Ascending aorta (tissue), 2 donors: ENCODE measurements around the gene FOXL3. TPM values are rescaled to one million over a fixed set of nuclear protein-coding genes. Genes with fewer than 3 reads are reported as not detected.

ENCODE experiments used
- DNase-seq, 2 donors: peaks; one replicate each; pipeline ENCODE4 v3.0.0-alpha.2; 2019; ENCODE audit warnings: low spot score in 2 of 2
- H3K27ac ChIP-seq, 2 donors: fragments of 200-600 bp; sonication (generic); one replicate each; pipeline ENCODE4 v1.5.1; 2016 to 2017; ENCODE audit warnings: mild to moderate bottlenecking in 1 of 2
- H3K27me3 ChIP-seq: fragments of 200-600 bp; sonication (generic); one replicate; pipeline ENCODE4 v1.5.1; 2017
- H3K36me3 ChIP-seq, 2 donors: fragments of 200-600 bp; sonication (generic); one replicate each; pipeline ENCODE4 v1.5.1; 2016
- H3K4me1 ChIP-seq, 2 donors: fragments of 200-600 bp; sonication (generic); one replicate each; pipeline ENCODE4 v1.5.1; 2016 to 2017; ENCODE audit warnings: mild to moderate bottlenecking in 1 of 2
- H3K4me3 ChIP-seq, 2 donors: fragments of 200-600 bp; sonication (generic); one replicate each; pipeline ENCODE4 v1.5.1; 2016 to 2017; ENCODE audit warnings: mild to moderate bottlenecking in 1 of 2
- H3K9me3 ChIP-seq, 2 donors: fragments of 200-600 bp; sonication (generic); one replicate each; pipeline ENCODE4 v1.5.1; 2016
- CTCF ChIP-seq, 3 experiments: fragments of 200-600 bp in 2 of 3; fragments of 450-650 bp in 1 of 3; sonication (generic) in 2 of 3; IDR thresholded peaks; one replicate each; pipeline ENCODE4 v1.5.1; 2016 to 2019; ENCODE audit warnings: antibody characterized with exemption in 3 of 3, mild to moderate bottlenecking in 1 of 3, moderate library complexity in 1 of 3
- intact Hi-C: fragments of 100-400 bp; cut with DNase I; formaldehyde crosslinking; loops from one replicate; pipeline ENCODE4 v1.15.1; 2023
- total RNA-seq: library from RNA; depleted of rRNA; stranded (reverse); fragments of >200 nt; gene quantifications from one replicate; pipeline ENCODE4 v1.1.0, GENCODE V29; 2016

Gene FOXL3
- total RNA-seq, 1 donor from 2014 or later: not detected

DNA sequence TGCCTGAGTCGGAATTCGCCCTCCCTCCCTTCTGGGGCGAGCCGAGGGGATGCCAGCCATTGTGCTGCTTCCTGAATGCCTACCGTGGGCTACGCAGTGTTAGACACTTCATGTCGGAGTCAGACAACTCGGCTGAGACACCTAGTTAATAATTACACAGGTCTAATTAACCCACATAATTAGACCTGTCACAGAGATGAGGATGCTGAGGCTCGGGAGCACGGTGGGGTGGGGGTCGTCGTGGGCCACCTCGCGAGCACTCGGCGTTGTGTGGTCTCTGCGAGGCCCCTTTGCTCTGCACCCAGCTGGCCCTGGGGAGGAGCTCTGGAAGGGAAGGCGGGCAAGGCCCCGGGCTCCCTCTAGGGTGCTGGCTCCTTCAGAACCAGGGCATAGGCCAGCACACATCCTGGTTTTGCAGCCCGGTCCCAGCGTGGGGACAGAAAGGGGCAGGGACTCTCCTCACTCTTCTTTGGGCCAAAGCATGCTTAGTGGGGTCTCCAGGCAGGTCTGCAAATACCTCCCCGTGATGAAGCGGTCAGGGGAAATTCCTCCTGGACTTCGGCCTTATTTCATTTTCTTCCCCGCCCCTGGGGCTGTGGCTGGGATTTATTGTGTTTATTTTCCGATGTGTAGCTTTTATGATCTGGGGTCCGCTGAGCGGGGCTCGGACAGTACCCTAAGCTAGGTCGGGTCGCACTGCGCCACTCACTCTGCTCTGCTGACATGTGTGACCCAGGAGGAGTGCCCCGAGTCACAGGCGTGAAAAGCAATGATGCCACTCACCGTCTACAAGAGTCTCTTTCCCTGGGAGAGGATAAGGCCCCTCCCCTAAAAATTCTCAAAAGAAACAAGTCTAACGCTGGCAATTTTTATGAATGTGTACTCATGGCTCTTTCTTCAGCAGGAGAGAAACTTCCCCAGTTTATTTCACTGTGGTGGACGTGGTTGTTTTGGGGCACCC lies 4.9 kb upstream of the FOXL3 start:
- Histone ChIP-seq H3K27me3 (peaks cover 9% of the 10 kb centered on the region), H3K27ac (no peak overlapping the region)
- DNase-seq: no peak

DNA sequence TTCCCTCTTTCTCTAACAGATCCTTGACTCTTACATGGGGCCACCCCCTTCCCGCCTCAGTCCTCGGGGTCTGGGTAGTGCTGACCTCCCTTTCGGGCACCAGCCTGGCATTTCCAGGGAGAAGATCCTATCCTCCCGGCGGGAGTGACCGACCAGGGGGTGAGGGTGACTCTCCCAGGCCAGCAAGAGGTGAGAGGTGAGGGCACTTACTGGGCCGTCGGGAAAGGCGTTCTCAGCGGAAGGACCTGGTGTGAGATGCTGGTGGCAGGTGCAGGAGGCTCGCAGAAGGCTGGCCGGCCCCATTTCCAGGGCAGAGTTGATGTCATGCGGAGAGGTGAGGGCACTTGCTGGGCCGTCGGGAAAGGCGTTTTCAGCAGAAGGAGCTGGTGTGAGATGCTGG lies 4.2 kb upstream of the FOXL3 start:
- no peak for TF ChIP-seq CTCF (IDR thresholded peaks at IDR 0.05)
- H3K36me3 ChIP-seq: no peaks in the 10 kb centered on the region
- no peak for DNase-seq
- no peak overlapping the region for H3K4me3 ChIP-seq
- peaks cover 10% of the 10 kb centered on the region for H3K27me3 ChIP-seq
- intact Hi-C loops: no loop called here
- H3K9me3 ChIP-seq: no peaks in the 10 kb centered on the region
- peaks cover 0 to 4% of the 10 kb centered on the region in 2 donors for H3K4me1 ChIP-seq
- no peak overlapping the region for H3K27ac ChIP-seq

More for the DNA sequence above, 4.9 kb upstream of the FOXL3 start:
- Histone ChIP-seq H3K36me3 (no peaks in the 10 kb centered on the region), H3K4me3 (no peak overlapping the region), H3K4me1 (peaks cover 0 to under 1% of the 10 kb centered on the region in 2 donors), H3K9me3 (no peaks in the 10 kb centered on the region)
- TF ChIP-seq CTCF (IDR thresholded peaks at IDR 0.05): no peak
- intact Hi-C loops: no loop called here

DNA sequence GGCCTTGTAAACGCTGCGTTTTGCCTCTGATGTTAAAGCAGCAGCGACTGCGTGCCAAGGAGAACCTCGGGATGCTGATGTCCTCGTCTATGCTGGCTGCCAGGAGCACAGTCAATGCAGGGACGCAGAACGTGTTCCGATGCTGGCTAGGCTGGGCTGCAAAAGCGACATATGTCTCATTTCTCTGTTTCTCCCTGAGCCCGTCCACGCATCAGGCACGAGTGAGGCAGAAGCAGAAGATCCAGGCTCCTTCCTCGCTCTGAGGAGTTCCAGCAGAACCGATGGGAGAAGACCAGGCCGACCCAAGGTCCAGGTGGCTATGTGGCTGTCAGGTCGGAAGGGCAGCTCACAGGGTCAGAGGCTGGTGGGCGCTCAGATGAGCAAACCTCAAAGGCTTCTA lies 3.7 kb upstream of the FOXL3 start:
- intact Hi-C loops: no loop called here
- peaks cover 10% of the 10 kb centered on the region for H3K27me3 ChIP-seq
- H3K27ac ChIP-seq: no peak overlapping the region
- no peak overlapping the region for H3K4me3 ChIP-seq
- H3K36me3 ChIP-seq: no peaks in the 10 kb centered on the region
- no peaks in the 10 kb centered on the region for H3K9me3 ChIP-seq
- H3K4me1 ChIP-seq: peaks cover 0 to 4% of the 10 kb centered on the region in 2 donors
- no peak for DNase-seq
- TF ChIP-seq CTCF (IDR thresholded peaks at IDR 0.05): no peak

- no peaks in the 10 kb centered on the region for H3K9me3 ChIP-seq
- H3K4me1 ChIP-seq: peaks cover 0 to 4% of the 10 kb centered on the region in 2 donors
- no peak for TF ChIP-seq CTCF (IDR thresholded peaks at IDR 0.05)
- H3K36me3 ChIP-seq: no peaks in the 10 kb centered on the region
- H3K27me3 ChIP-seq: peaks cover 10% of the 10 kb centered on the region
- intact Hi-C loops: no loop called here
- DNase-seq: no peak
- no peak overlapping the region for H3K27ac ChIP-seq
- H3K4me3 ChIP-seq: no peak overlapping the region
Observed at GRCh38 chr7:288671-289101, 1.3 kb upstream of the FOXL3 start.

DNA sequence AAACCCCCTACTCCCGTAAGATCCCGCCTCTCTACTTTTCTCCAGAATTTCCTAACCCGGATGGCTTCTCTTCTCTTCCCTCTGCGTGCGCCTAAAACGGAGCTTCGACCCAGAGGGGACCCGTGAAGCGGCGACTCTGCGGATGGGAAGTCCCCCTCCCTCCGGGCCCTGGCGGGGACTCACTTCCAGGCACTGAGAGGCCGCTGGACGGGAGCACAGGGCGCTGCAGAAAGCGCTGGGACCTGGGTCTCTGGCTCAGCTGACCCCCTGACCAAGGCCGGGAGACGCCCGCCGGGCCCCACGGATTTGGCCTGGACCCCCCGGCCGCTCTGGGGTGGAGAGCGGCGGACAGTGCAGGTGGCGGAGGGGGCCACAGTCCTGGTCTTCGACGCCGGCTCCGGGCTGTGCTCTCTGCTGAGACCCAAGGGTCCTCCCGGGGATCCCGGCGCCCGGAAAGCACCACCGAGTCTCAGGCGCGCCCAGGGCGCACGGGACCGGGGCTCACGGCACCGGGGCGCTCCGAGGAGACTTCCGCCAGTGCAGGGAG lies 688 bp upstream of the FOXL3 start:
- no peaks in the 10 kb centered on the region for H3K9me3 ChIP-seq

More for the DNA sequence above, 688 bp upstream of the FOXL3 start:
- Histone ChIP-seq H3K4me1 (peaks cover 0 to 4% of the 10 kb centered on the region in 2 donors), H3K4me3 (no peak overlapping the region), H3K27ac (no peak overlapping the region), H3K36me3 (no peaks in the 10 kb centered on the region), H3K27me3 (peaks cover 10% of the 10 kb centered on the region)
- TF ChIP-seq CTCF (IDR thresholded peaks at IDR 0.05): no peak
- DNase-seq: no peak
- intact Hi-C loops: no loop called here
